Measurements from ENCODE around the gene AFAP1. TPM values are rescaled to one million over a fixed set of nuclear protein-coding genes. Genes with fewer than 3 reads are reported as not detected.

The AFAP1 gene
- total and polyA plus RNA-seq, 2 of the 4 experiments (the other 2 are of a cell fraction), result 48.2 to 80.9 TPM

GRCh38 chr4:7928711-7929110, 10.9 kb downstream of the AFAP1 start (continued):
- TF ChIP-seq SMC3 (IDR thresholded peaks at IDR 0.05; ENCODE audit: low read depth, low read length), result no peak
- no peak for TF ChIP-seq RAD21 (IDR thresholded peaks at IDR 0.05; ENCODE audit: low read length)
- TF ChIP-seq RFX5 (IDR thresholded peaks at IDR 0.05; ENCODE audit: low read depth, low read length), result no peak
- TF ChIP-seq POLR2A (IDR thresholded peaks at IDR 0.05; ENCODE audit: low read depth, low read length), result no peak
- no peak for TF ChIP-seq MAFK (IDR thresholded peaks at IDR 0.05; ENCODE audit: low read depth, low read length)
- TF ChIP-seq BHLHE40 (IDR thresholded peaks at IDR 0.05; ENCODE audit: low read depth, low read length), result no peak
- TF ChIP-seq, protein P1, sequence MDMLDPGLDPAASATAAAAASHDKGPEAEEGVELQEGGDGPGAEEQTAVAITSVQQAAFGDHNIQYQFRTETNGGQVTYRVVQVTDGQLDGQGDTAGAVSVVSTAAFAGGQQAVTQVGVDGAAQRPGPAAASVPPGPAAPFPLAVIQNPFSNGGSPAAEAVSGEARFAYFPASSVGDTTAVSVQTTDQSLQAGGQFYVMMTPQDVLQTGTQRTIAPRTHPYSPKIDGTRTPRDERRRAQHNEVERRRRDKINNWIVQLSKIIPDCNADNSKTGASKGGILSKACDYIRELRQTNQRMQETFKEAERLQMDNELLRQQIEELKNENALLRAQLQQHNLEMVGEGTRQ (IDR thresholded peaks at IDR 0.05; ENCODE audit: low read depth, low read length), result no peak
- TF ChIP-seq NFE2L2 (IDR thresholded peaks at IDR 0.05; ENCODE audit: low read depth, low read length), result no peak

GRCh38 chr4:7926822-7927221, 12.8 kb downstream of the AFAP1 start:
- no peak for ATAC-seq (ENCODE audit: low read depth)
- peaks cover 15% of the 10 kb centered on the region for H3K36me3 ChIP-seq (ENCODE audit: control insufficient read depth, insufficient read depth, low read length)
- no peak overlapping the region for H2BK120ac ChIP-seq (ENCODE audit: low read depth, low read length)
- no peak overlapping the region for H2AFZ ChIP-seq (replicated peaks; ENCODE audit: low read length, poor library complexity)
- no peak overlapping the region for H3K4me2 ChIP-seq (ENCODE audit: low read depth, low read length)
- H3K79me1 ChIP-seq (ENCODE audit: low read depth in 1 of 2, low read length in 2 of 2), result peaks cover 8 to 83% of the 10 kb centered on the region in 2 experiments
- ChIA-PET POLR2A (ENCODE audit: unreplicated experiment) (no interaction called here), CTCF (interaction anchor here (0.7 to 2.8 kb wide), 2 partner anchors 8 to 111 kb away, joined by 3 to 10 read pairs; no protein-coding TSS in a partner anchor)
- H2AK9ac ChIP-seq (replicated peaks; ENCODE audit: low read depth, low read length, poor library complexity), result no peak overlapping the region
- H2AK5ac ChIP-seq (ENCODE audit: low read depth, low read length), result no peak overlapping the region
- H4K91ac ChIP-seq (ENCODE audit: insufficient read depth, low read depth, low read length), result no peak overlapping the region
- H3K18ac ChIP-seq (ENCODE audit: low read depth, low read length), result no peak overlapping the region
- H4K8ac ChIP-seq (ENCODE audit: low read depth in 2 of 2, low read length in 2 of 2), result no peak overlapping the region
- H3K4me3 ChIP-seq (ENCODE audit: insufficient read depth, low read depth, low read length), result no peak overlapping the region
- no peaks in the 10 kb centered on the region for H3K9me3 ChIP-seq (ENCODE audit: control insufficient read depth, insufficient read depth, low read length)
- H3K14ac ChIP-seq (replicated peaks; ENCODE audit: low read depth, low read length), result no peak overlapping the region
- H3K27me3 ChIP-seq (ENCODE audit: control insufficient read depth, insufficient read depth, low read length), result no peaks in the 10 kb centered on the region
- no peak overlapping the region for H3K23ac ChIP-seq (ENCODE audit: low read depth, low read length)
- no TSS peak for BruUV-seq (replicated peaks)
- H4K5ac ChIP-seq (ENCODE audit: low read depth, low read length), result no peak overlapping the region
- no peak overlapping the region for H3K9ac ChIP-seq (ENCODE audit: low read depth, low read length)
- in situ Hi-C loops (cut with MboI; ENCODE audit: low sequenced_read_pairs) (no loop called here), dilution Hi-C loops (cut with HindIII; ENCODE audit: low sequenced_read_pairs, unreplicated experiment) (no loop called here), intact Hi-C loops (cut with micrococcal nuclease) (no loop called here)
- DNase-seq, result no peak
- H3K4ac ChIP-seq (ENCODE audit: low read depth, low read length), result no peak overlapping the region
- no peak overlapping the region for H3K56ac ChIP-seq (ENCODE audit: extremely low read depth, insufficient read depth, low read length)
- H4K20me1 ChIP-seq (ENCODE audit: insufficient read depth, low read length), result peaks cover 96% of the 10 kb centered on the region
- WGBS, 2 experiments (ENCODE audit: extremely low coverage in 2 of 2, insufficient read length in 1 of 2), result no CpG with 5 or more reads among the region's 7 CpGs
- H2BK20ac ChIP-seq (ENCODE audit: low read depth, low read length), result no peak overlapping the region
- peaks cover 29% of the 10 kb centered on the region for H3K9me1 ChIP-seq (ENCODE audit: insufficient read depth, low read length)
- no peak overlapping the region for H3K27ac ChIP-seq (ENCODE audit: insufficient read depth, low read length)
- peaks cover 38% of the 10 kb centered on the region for H3K4me1 ChIP-seq (ENCODE audit: control insufficient read depth, insufficient read depth, low read length)
- TF ChIP-seq CHD1 (IDR thresholded peaks at IDR 0.05; ENCODE audit: low read depth, low read length), result no peak
- TF ChIP-seq MAFK (IDR thresholded peaks at IDR 0.05; ENCODE audit: low read depth, low read length), result peak; percentile 89
- no peak overlapping the region for H2BK15ac ChIP-seq (ENCODE audit: low read depth, low read length)
- H2BK5ac ChIP-seq (ENCODE audit: low read depth, low read length, poor library complexity, severe bottlenecking), result no peak overlapping the region

Data from IMR-90 (cell line).